NB4 (cell line): ENCODE measurements around the gene TGFBR3.

ENCODE experiments used
- CTCF ChIP-seq: IDR thresholded peaks from one replicate; pipeline ENCODE4 v1.5.1; 2012; ENCODE audit warnings: low read depth, low read length
- MAX ChIP-seq: IDR thresholded peaks from 2 replicates; pipeline ENCODE4 v1.6.1; 2011; ENCODE audit warnings: low read depth, low read length
- MYC ChIP-seq: IDR thresholded peaks from 2 replicates; pipeline ENCODE4 v1.6.1; 2011; ENCODE audit warnings: low read depth, low read length
- POLR2A ChIP-seq: IDR thresholded peaks from 2 replicates; pipeline ENCODE4 v1.6.1; 2011; ENCODE audit warnings: mild to moderate bottlenecking; ENCODE audit not compliant: insufficient read length; ENCODE audit errors: extremely low read depth

- TF ChIP-seq MAX (no peak), CTCF (no peak), POLR2A (no peak), MYC (no peak)
Measured at GRCh38 chr1:91770667-91771268, 115.2 kb downstream of the TGFBR3 start.
